Type B pancreatic cell (in vitro differentiated cells): Measurements from ENCODE around the gene BATF. TPM values are rescaled to one million over a fixed set of nuclear protein-coding genes. Genes with fewer than 3 reads are reported as not detected.

Experiments used
- DNase-seq: peaks from one replicate; pipeline ENCODE4 v3.0.0; 2021; ENCODE audit warnings: mixed read lengths; ENCODE audit not compliant: unreplicated experiment; ENCODE audit errors: extremely low spot score
- H3K27ac Mint-ChIP-seq: 2 replicates; pipeline ENCODE4 v1.8.0; 2021; ENCODE audit warnings: mild to moderate bottlenecking, mixed read lengths
- H3K27me3 Mint-ChIP-seq: 2 replicates; pipeline ENCODE4 v1.8.0; 2021; ENCODE audit warnings: mixed read lengths
- H3K36me3 Mint-ChIP-seq: 2 replicates; pipeline ENCODE4 v1.8.0; 2021; ENCODE audit warnings: mixed read lengths
- H3K4me1 Mint-ChIP-seq: one replicate; pipeline ENCODE4 v1.8.0; 2021; ENCODE audit warnings: mixed read lengths; ENCODE audit not compliant: unreplicated experiment
- H3K4me3 Mint-ChIP-seq: 2 replicates; pipeline ENCODE4 v1.8.0; 2021; ENCODE audit warnings: mild to moderate bottlenecking, mixed read lengths
- H3K9me3 Mint-ChIP-seq: 2 replicates; pipeline ENCODE4 v1.8.0; 2021; ENCODE audit warnings: mixed read lengths
- CTCF ChIP-seq: fragments of 200-600 bp; sonication (generic); conservative IDR thresholded peaks from 2 replicates; pipeline ENCODE4 v1.5.0; 2021; ENCODE audit warnings: antibody characterized with exemption, mild to moderate bottlenecking
- total RNA-seq: library from RNA; stranded (reverse); gene quantifications from 2 replicates; pipeline ENCODE4 v1.2.1, GENCODE V29; 2021; ENCODE audit warnings: low replicate concordance

BATF gene
- total RNA-seq, 1 donor from 2014 or later: 2.6 TPM

- Mint-ChIP-seq H3K27ac (peak within 1 kb of the TSS; percentile 86), H3K27me3 (peaks cover 16% of the 10 kb centered on the region), H3K36me3 (no peaks in the 10 kb centered on the region), H3K4me3 (no peak within 1 kb of the TSS), H3K4me1 (peaks cover 6% of the 10 kb centered on the region), H3K9me3 (no peaks in the 10 kb centered on the region)
- TF ChIP-seq CTCF: no peak
- peak; percentile 75 for DNase-seq
Measured at GRCh38 chr14:75578102-75578785, 56.0 kb downstream of the BATF start, which contains the start of gene FLVCR2. TSS of gene FLVCR2 (plus strand) at chr14:75578620. CDS start at chr14:75578973, 353 bp downstream.

DNA sequence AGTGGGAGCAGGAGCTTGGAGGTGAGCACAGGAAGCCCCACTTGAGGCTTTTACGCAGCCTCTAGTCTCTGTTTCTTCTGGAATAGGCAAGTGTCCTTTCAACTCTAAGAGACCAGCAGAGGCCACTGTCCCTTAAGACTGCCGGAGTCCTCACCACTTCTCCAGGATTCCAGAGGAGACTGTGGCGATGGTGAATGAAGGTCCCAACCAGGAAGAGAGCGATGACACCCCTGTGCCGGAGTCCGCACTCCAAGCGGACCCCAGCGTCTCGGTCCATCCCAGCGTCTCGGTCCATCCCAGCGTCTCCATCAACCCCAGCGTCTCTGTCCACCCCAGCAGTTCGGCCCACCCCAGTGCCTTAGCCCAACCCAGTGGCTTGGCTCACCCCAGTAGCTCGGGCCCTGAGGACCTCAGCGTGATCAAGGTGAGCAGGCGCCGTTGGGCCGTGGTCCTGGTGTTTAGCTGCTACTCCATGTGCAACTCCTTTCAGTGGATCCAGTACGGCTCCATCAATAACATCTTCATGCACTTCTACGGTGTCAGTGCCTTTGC is 56.6 kb downstream of the BATF start:
- TF ChIP-seq CTCF: peak; percentile 40
- Mint-ChIP-seq H3K27ac (peak overlapping the region; percentile 14), H3K27me3 (peaks cover 10% of the 10 kb centered on the region), H3K36me3 (no peaks in the 10 kb centered on the region), H3K9me3 (no peaks in the 10 kb centered on the region), H3K4me3 (no peak overlapping the region), H3K4me1 (peaks cover 6% of the 10 kb centered on the region)
- DNase-seq: no peak

DNA sequence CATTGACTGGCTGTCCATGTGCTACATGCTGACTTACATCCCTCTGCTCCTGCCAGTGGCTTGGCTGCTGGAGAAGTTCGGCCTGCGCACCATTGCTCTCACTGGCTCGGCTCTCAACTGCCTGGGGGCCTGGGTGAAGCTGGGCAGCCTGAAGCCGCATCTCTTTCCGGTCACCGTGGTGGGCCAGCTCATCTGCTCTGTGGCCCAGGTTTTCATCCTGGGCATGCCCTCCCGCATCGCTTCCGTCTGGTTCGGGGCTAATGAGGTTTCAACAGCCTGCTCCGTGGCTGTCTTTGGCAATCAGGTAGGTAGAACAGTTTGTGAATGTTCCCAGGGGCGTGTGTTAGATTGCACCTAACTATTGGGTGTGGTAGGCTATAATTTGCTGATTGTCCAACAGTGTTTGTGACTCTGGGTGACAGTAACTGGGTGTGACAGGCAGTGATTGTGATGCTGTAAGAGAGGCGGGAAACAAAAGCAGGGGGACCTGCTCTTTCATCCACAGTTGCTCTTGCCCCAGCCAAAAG is 57.1 kb downstream of the BATF start:
- H3K36me3 Mint-ChIP-seq: no peaks in the 10 kb centered on the region
- no peak for DNase-seq
- peak overlapping the region; percentile 84 for H3K27ac Mint-ChIP-seq
- no peak for TF ChIP-seq CTCF
- H3K9me3 Mint-ChIP-seq: no peaks in the 10 kb centered on the region
- H3K4me3 Mint-ChIP-seq: no peak overlapping the region
- H3K4me1 Mint-ChIP-seq: peaks cover 6% of the 10 kb centered on the region
- peaks cover 9% of the 10 kb centered on the region for H3K27me3 Mint-ChIP-seq

GRCh38 chr14:75579882-75580281 is 57.6 kb downstream of the BATF start:
- DNase-seq: no peak
- Mint-ChIP-seq H3K27me3 (peaks cover 6% of the 10 kb centered on the region), H3K4me3 (no peak overlapping the region), H3K9me3 (no peaks in the 10 kb centered on the region), H3K4me1 (peaks cover 6% of the 10 kb centered on the region), H3K27ac (peak overlapping the region; percentile 84), H3K36me3 (no peaks in the 10 kb centered on the region)
- TF ChIP-seq CTCF: no peak

- Mint-ChIP-seq H3K27me3 (peaks cover 11% of the 10 kb centered on the region), H3K4me1 (no peaks in the 10 kb centered on the region), H3K9me3 (peaks cover 4% of the 10 kb centered on the region), H3K4me3 (no peak overlapping the region), H3K36me3 (peaks cover 5% of the 10 kb centered on the region), H3K27ac (peak overlapping the region; percentile 14)
- no peak for DNase-seq
- no peak for TF ChIP-seq CTCF
Measured at GRCh38 chr14:75587388-75587787, 65.1 kb downstream of the BATF start.
